Measurements from ENCODE around the gene RMND1. TPM values are rescaled to one million over a fixed set of nuclear protein-coding genes. Genes with fewer than 3 reads are reported as not detected.

The RMND1 gene
- total and polyA plus RNA-seq, 2 of the 13 experiments (the other 11 are each of a cell fraction or from before 2014, with no cell fraction given): 34.0 to 72.5 TPM

GRCh38 chr6:151498327-151498726 lies 46.4 kb upstream of the RMND1 start (continued):
- TF ChIP-seq AHDC1 (CRISPR knock-in tag; IDR thresholded peaks at IDR 0.05; ENCODE audit: borderline replicate concordance) (peak; percentile 37; the same call in 1 of the 2 replicates), ZNF205 (CRISPR knock-in tag; IDR thresholded peaks at IDR 0.05) (no peak), NFIC (IDR thresholded peaks at IDR 0.05; ENCODE audit: low read length) (no peak), TOE1 (CRISPR knock-in tag; IDR thresholded peaks at IDR 0.05) (no peak), SP140L (CRISPR knock-in tag; IDR thresholded peaks at IDR 0.05; ENCODE audit: borderline replicate concordance) (no peak), MIER2 (CRISPR knock-in tag; IDR thresholded peaks at IDR 0.05) (no peak), HCFC1 (IDR thresholded peaks at IDR 0.05; ENCODE audit: low read depth, low read length) (no peak), RFXAP (CRISPR knock-in tag; IDR thresholded peaks at IDR 0.05; ENCODE audit: borderline replicate concordance) (no peak), ZNF547 (CRISPR knock-in tag; IDR thresholded peaks at IDR 0.05) (no peak), ZNF232 (CRISPR knock-in tag; IDR thresholded peaks at IDR 0.05; ENCODE audit: borderline replicate concordance) (no peak), MXD4 (CRISPR knock-in tag; IDR thresholded peaks at IDR 0.05) (no peak), SP4 (CRISPR knock-in tag; IDR thresholded peaks at IDR 0.05) (no peak), U2AF1 (optimal IDR thresholded peaks at IDR 0.05; ENCODE audit: low read depth, low read length) (no peak), IKZF1 (IDR thresholded peaks at IDR 0.05) (no peak), ZNF282 (IDR thresholded peaks at IDR 0.05; ENCODE audit: partially characterized antibody) (no peak), ZNF543 (CRISPR knock-in tag; IDR thresholded peaks at IDR 0.05) (no peak)
- TF ChIP-seq, protein P1, sequence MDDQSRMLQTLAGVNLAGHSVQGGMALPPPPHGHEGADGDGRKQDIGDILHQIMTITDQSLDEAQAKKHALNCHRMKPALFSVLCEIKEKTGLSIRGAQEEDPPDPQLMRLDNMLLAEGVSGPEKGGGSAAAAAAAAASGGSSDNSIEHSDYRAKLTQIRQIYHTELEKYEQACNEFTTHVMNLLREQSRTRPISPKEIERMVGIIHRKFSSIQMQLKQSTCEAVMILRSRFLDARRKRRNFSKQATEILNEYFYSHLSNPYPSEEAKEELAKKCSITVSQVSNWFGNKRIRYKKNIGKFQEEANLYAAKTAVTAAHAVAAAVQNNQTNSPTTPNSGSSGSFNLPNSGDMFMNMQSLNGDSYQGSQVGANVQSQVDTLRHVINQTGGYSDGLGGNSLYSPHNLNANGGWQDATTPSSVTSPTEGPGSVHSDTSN (CRISPR knock-in tag; IDR thresholded peaks at IDR 0.05; ENCODE audit: borderline replicate concordance): no peak
- TF ChIP-seq, protein P2, sequence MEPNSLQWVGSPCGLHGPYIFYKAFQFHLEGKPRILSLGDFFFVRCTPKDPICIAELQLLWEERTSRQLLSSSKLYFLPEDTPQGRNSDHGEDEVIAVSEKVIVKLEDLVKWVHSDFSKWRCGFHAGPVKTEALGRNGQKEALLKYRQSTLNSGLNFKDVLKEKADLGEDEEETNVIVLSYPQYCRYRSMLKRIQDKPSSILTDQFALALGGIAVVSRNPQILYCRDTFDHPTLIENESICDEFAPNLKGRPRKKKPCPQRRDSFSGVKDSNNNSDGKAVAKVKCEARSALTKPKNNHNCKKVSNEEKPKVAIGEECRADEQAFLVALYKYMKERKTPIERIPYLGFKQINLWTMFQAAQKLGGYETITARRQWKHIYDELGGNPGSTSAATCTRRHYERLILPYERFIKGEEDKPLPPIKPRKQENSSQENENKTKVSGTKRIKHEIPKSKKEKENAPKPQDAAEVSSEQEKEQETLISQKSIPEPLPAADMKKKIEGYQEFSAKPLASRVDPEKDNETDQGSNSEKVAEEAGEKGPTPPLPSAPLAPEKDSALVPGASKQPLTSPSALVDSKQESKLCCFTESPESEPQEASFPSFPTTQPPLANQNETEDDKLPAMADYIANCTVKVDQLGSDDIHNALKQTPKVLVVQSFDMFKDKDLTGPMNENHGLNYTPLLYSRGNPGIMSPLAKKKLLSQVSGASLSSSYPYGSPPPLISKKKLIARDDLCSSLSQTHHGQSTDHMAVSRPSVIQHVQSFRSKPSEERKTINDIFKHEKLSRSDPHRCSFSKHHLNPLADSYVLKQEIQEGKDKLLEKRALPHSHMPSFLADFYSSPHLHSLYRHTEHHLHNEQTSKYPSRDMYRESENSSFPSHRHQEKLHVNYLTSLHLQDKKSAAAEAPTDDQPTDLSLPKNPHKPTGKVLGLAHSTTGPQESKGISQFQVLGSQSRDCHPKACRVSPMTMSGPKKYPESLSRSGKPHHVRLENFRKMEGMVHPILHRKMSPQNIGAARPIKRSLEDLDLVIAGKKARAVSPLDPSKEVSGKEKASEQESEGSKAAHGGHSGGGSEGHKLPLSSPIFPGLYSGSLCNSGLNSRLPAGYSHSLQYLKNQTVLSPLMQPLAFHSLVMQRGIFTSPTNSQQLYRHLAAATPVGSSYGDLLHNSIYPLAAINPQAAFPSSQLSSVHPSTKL (CRISPR knock-in tag; IDR thresholded peaks at IDR 0.05): peak; percentile 94
- TF ChIP-seq, protein P3, sequence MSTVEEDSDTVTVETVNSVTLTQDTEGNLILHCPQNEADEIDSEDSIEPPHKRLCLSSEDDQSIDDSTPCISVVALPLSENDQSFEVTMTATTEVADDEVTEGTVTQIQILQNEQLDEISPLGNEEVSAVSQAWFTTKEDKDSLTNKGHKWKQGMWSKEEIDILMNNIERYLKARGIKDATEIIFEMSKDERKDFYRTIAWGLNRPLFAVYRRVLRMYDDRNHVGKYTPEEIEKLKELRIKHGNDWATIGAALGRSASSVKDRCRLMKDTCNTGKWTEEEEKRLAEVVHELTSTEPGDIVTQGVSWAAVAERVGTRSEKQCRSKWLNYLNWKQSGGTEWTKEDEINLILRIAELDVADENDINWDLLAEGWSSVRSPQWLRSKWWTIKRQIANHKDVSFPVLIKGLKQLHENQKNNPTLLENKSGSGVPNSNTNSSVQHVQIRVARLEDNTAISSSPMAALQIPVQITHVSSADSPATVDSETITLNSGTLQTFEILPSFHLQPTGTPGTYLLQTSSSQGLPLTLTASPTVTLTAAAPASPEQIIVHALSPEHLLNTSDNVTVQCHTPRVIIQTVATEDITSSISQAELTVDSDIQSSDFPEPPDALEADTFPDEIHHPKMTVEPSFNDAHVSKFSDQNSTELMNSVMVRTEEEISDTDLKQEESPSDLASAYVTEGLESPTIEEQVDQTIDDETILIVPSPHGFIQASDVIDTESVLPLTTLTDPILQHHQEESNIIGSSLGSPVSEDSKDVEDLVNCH (CRISPR knock-in tag; IDR thresholded peaks at IDR 0.05): no peak

Data from HepG2 (cell line).